Activated naive CD8-positive, alpha-beta T cell (primary cell): ENCODE measurements around the gene GGA3.
"Not testable (repeated sequence)": the region's sequence is repeated elsewhere in the genome, so short reads cannot be mapped to it uniquely, and the experiment has no call there.

ENCODE experiments used
- H3K27ac Mint-ChIP-seq: one replicate; pipeline ENCODE4 v1.8.0; 2021; ENCODE audit warnings: mixed read lengths
- H3K27me3 Mint-ChIP-seq: one replicate; pipeline ENCODE4 v1.8.0; 2021; ENCODE audit warnings: mixed read lengths
- H3K36me3 Mint-ChIP-seq: one replicate; pipeline ENCODE4 v1.8.0; 2021; ENCODE audit warnings: mixed read lengths
- H3K4me1 Mint-ChIP-seq: one replicate; pipeline ENCODE4 v1.8.0; 2021; ENCODE audit warnings: low read depth, mixed read lengths
- H3K4me3 Mint-ChIP-seq: one replicate; pipeline ENCODE4 v1.8.0; 2021; ENCODE audit warnings: mild to moderate bottlenecking, mixed read lengths
- H3K9me3 Mint-ChIP-seq: one replicate; pipeline ENCODE4 v1.8.0; 2021; ENCODE audit warnings: low read depth, mixed read lengths

Gene GGA3

GRCh38 chr17:75287221-75287620, 25.8 kb upstream of the GGA3 start:
- Mint-ChIP-seq H3K9me3 (no peaks in the 10 kb centered on the region), H3K27me3 (no peaks in the 10 kb centered on the region), H3K27ac (peak overlapping the region; percentile 72), H3K4me3 (peak overlapping the region; percentile 98), H3K36me3 (peaks cover 5% of the 10 kb centered on the region), H3K4me1 (peaks cover 18% of the 10 kb centered on the region)

- Mint-ChIP-seq H3K36me3 (peaks cover 5% of the 10 kb centered on the region), H3K27me3 (no peaks in the 10 kb centered on the region), H3K4me3 (no peak overlapping the region), H3K4me1 (peaks cover 14% of the 10 kb centered on the region), H3K27ac (no peak overlapping the region), H3K9me3 (no peaks in the 10 kb centered on the region)
Observed at GRCh38 chr17:75285123-75285522, 23.7 kb upstream of the GGA3 start.

GRCh38 chr17:75280189-75280588, 18.8 kb upstream of the GGA3 start:
- H3K27ac Mint-ChIP-seq, H3K36me3 Mint-ChIP-seq, H3K27me3 Mint-ChIP-seq, H3K4me1 Mint-ChIP-seq, H3K9me3 Mint-ChIP-seq, H3K4me3 Mint-ChIP-seq: not testable (repeated sequence)

GRCh38 chr17:75277664-75278071, 16.3 kb upstream of the GGA3 start:
- no peaks in the 10 kb centered on the region for H3K9me3 Mint-ChIP-seq
- H3K4me1 Mint-ChIP-seq, result peaks cover 12% of the 10 kb centered on the region
- H3K4me3 Mint-ChIP-seq, result no peak overlapping the region
- no peaks in the 10 kb centered on the region for H3K36me3 Mint-ChIP-seq
- no peak overlapping the region for H3K27ac Mint-ChIP-seq
- no peaks in the 10 kb centered on the region for H3K27me3 Mint-ChIP-seq

- no peaks in the 10 kb centered on the region for H3K36me3 Mint-ChIP-seq
- H3K4me3 Mint-ChIP-seq, result peak overlapping the region; percentile 67
- no peaks in the 10 kb centered on the region for H3K27me3 Mint-ChIP-seq
Observed at GRCh38 chr17:75273977-75274708, 12.7 kb upstream of the GGA3 start.

GRCh38 chr17:75272848-75273184, 11.4 kb upstream of the GGA3 start:
- H3K4me1 Mint-ChIP-seq, result peaks cover 30% of the 10 kb centered on the region
- peak overlapping the region; percentile 91 for H3K4me3 Mint-ChIP-seq
- H3K9me3 Mint-ChIP-seq, result no peaks in the 10 kb centered on the region
- no peaks in the 10 kb centered on the region for H3K36me3 Mint-ChIP-seq
- H3K27me3 Mint-ChIP-seq, result no peaks in the 10 kb centered on the region
- peak overlapping the region; percentile 81 for H3K27ac Mint-ChIP-seq

More at GRCh38 chr17:75273977-75274708, 12.7 kb upstream of the GGA3 start:
- no peaks in the 10 kb centered on the region for H3K9me3 Mint-ChIP-seq
- peak overlapping the region; percentile 73 for H3K27ac Mint-ChIP-seq
- H3K4me1 Mint-ChIP-seq, result peaks cover 25% of the 10 kb centered on the region

GRCh38 chr17:75271955-75272847, 10.8 kb upstream of the GGA3 start:
- Mint-ChIP-seq H3K4me1 (peaks cover 31% of the 10 kb centered on the region), H3K9me3 (no peaks in the 10 kb centered on the region), H3K27ac (peak overlapping the region; percentile 81), H3K36me3 (no peaks in the 10 kb centered on the region), H3K27me3 (no peaks in the 10 kb centered on the region), H3K4me3 (peak overlapping the region; percentile 91)

GRCh38 chr17:75271233-75271954, 10.0 kb upstream of the GGA3 start:
- no peaks in the 10 kb centered on the region for H3K36me3 Mint-ChIP-seq
- H3K27ac Mint-ChIP-seq, result peak overlapping the region; percentile 81
- no peaks in the 10 kb centered on the region for H3K9me3 Mint-ChIP-seq
- H3K4me3 Mint-ChIP-seq, result peak overlapping the region; percentile 91
- no peaks in the 10 kb centered on the region for H3K27me3 Mint-ChIP-seq
- H3K4me1 Mint-ChIP-seq, result peaks cover 31% of the 10 kb centered on the region

- Mint-ChIP-seq H3K9me3 (no peaks in the 10 kb centered on the region), H3K36me3 (no peaks in the 10 kb centered on the region), H3K27ac (peak within 1 kb of the TSS; percentile 81), H3K4me1 (peaks cover 31% of the 10 kb centered on the region), H3K4me3 (peak within 1 kb of the TSS; percentile 91), H3K27me3 (no peaks in the 10 kb centered on the region)
Observed at GRCh38 chr17:75270966-75271232, 9.5 kb upstream of the GGA3 start, which contains the start of gene MIF4GD. TSS of gene MIF4GD (minus strand) at chr17:75271231. CDS start at chr17:75270195, 1,036 bp downstream.

- Mint-ChIP-seq H3K27ac (peak overlapping the region; percentile 70), H3K4me1 (peaks cover 31% of the 10 kb centered on the region), H3K36me3 (no peaks in the 10 kb centered on the region), H3K27me3 (no peaks in the 10 kb centered on the region), H3K9me3 (no peaks in the 10 kb centered on the region), H3K4me3 (peak overlapping the region; percentile 88)
Observed at GRCh38 chr17:75270218-75270965, 9.0 kb upstream of the GGA3 start.

- Mint-ChIP-seq H3K4me1 (peaks cover 29% of the 10 kb centered on the region), H3K36me3 (no peaks in the 10 kb centered on the region), H3K27me3 (no peaks in the 10 kb centered on the region)
Observed at GRCh38 chr17:75269844-75270217, 8.4 kb upstream of the GGA3 start.

GRCh38 chr17:75267411-75268232, 6.2 kb upstream of the GGA3 start:
- H3K9me3 Mint-ChIP-seq, result no peaks in the 10 kb centered on the region
- H3K27me3 Mint-ChIP-seq, result no peaks in the 10 kb centered on the region
- H3K36me3 Mint-ChIP-seq, result peaks cover 3% of the 10 kb centered on the region
- H3K4me3 Mint-ChIP-seq, result no peak overlapping the region
- H3K4me1 Mint-ChIP-seq, result peaks cover 26% of the 10 kb centered on the region
- H3K27ac Mint-ChIP-seq, result no peak overlapping the region

More at GRCh38 chr17:75269844-75270217, 8.4 kb upstream of the GGA3 start:
- Mint-ChIP-seq H3K4me3 (peak overlapping the region; percentile 88), H3K27ac (peak overlapping the region; percentile 46), H3K9me3 (no peaks in the 10 kb centered on the region)

GRCh38 chr17:75267153-75267410, 5.7 kb upstream of the GGA3 start:
- Mint-ChIP-seq H3K27ac (no peak overlapping the region), H3K9me3 (no peaks in the 10 kb centered on the region), H3K27me3 (no peaks in the 10 kb centered on the region), H3K36me3 (peaks cover 7% of the 10 kb centered on the region), H3K4me1 (peaks cover 27% of the 10 kb centered on the region), H3K4me3 (no peak overlapping the region)
